Fibroblast of lung (primary cell): Measurements from ENCODE around the gene MTMR3. TPM values are rescaled to one million over a fixed set of nuclear protein-coding genes. Genes with fewer than 3 reads are reported as not detected.

Source experiments
- DNase-seq, 2 donors: peaks; one replicate each; pipeline versions ENCODE4 v3.0.0 to v3.0.0-alpha.2; 2010; ENCODE audit warnings: low read depth in 2 of 2
- H2AFZ ChIP-seq: 2 replicates; pipeline ENCODE4 v1.5.1; 2012; ENCODE audit warnings: low read length, control low read depth, inconsistent platforms
- H3K27ac ChIP-seq: 2 replicates; pipeline ENCODE4 v1.5.1; 2011; ENCODE audit warnings: low read length, control low read depth; ENCODE audit not compliant: insufficient read depth
- H3K27me3 ChIP-seq: 2 replicates; pipeline ENCODE4 v1.5.1; 2011; ENCODE audit warnings: mild to moderate bottlenecking, low read length; ENCODE audit not compliant: control insufficient read depth, insufficient read depth
- H3K36me3 ChIP-seq: 2 replicates; pipeline ENCODE4 v1.5.1; 2011; ENCODE audit warnings: low read length; ENCODE audit not compliant: control insufficient read depth, insufficient read depth
- H3K4me1 ChIP-seq: 2 replicates; pipeline ENCODE4 v1.5.1; 2011; ENCODE audit warnings: low read length; ENCODE audit not compliant: control insufficient read depth, insufficient read depth; ENCODE audit errors: extremely low read depth
- H3K4me2 ChIP-seq: 2 replicates; pipeline ENCODE4 v1.5.1; 2011; ENCODE audit warnings: low read length, control low read depth; ENCODE audit not compliant: insufficient read depth; ENCODE audit errors: extremely low read depth
- H3K4me3 ChIP-seq, 4 experiments: fragments of 200-600 bp in 1 of 4; sonication (generic) in 1 of 4; replicated peaks in 1 of 4; 2 replicates each; pipeline ENCODE4 v1.5.1; 2011 to 2016; ENCODE audit warnings: low read length in 4 of 4, low read depth in 3 of 4, mild to moderate bottlenecking in 3 of 4, control low read depth in 2 of 4, inconsistent platforms in 1 of 4, mixed read lengths in 1 of 4; ENCODE audit not compliant: insufficient read depth in 1 of 4; ENCODE audit errors: control extremely low read depth in 1 of 4
- H3K79me2 ChIP-seq: 2 replicates; pipeline ENCODE4 v1.5.1; 2012; ENCODE audit warnings: mild to moderate bottlenecking, low read length, inconsistent platforms; ENCODE audit not compliant: control insufficient read depth, insufficient read depth
- H3K9ac ChIP-seq: 2 replicates; pipeline ENCODE4 v1.5.1; 2011; ENCODE audit warnings: mild to moderate bottlenecking, low read length, control low read depth; ENCODE audit not compliant: insufficient read depth
- H3K9me3 ChIP-seq: 2 replicates; pipeline ENCODE4 v1.5.1; 2012; ENCODE audit warnings: low read depth, low read length; ENCODE audit not compliant: control insufficient read depth, insufficient read depth
- H4K20me1 ChIP-seq: 2 replicates; pipeline ENCODE4 v1.5.1; 2011; ENCODE audit warnings: low read length; ENCODE audit not compliant: control insufficient read depth, insufficient read depth; ENCODE audit errors: extremely low read depth
- CTCF ChIP-seq, 2 donors: IDR thresholded peaks in 1 of 2; conservative IDR thresholded peaks in 1 of 2; 1 replicate in 1 of 2; 2 replicates in 1 of 2; pipeline ENCODE4 v1.5.1; 2011 to 2012; ENCODE audit warnings: low read length in 2 of 2, control low read depth in 1 of 2, inconsistent platforms in 1 of 2, low read depth in 1 of 2, mild to moderate bottlenecking in 1 of 2
- EZH2 ChIP-seq: IDR thresholded peaks from 2 replicates; pipeline ENCODE4 v1.5.1; 2012; ENCODE audit warnings: low read length, control low read depth, mild to moderate bottlenecking; ENCODE audit errors: missing control alignments
- polyA plus RNA-seq, 2 donors: library from polyadenylated mRNA; depleted of rRNA in 1 of 2; stranded (reverse) in 1 of 2; unstranded in 1 of 2; fragments of >200 nt; gene quantifications; 2 replicates each; pipeline ENCODE4 v1.2.1, GENCODE V29; 2011 to 2012; ENCODE audit warnings: missing spikeins in 1 of 2
- total RNA-seq: library from RNA; depleted of rRNA; stranded (reverse); fragments of >200 nt; gene quantifications from 2 replicates; pipeline ENCODE4 v1.2.1, GENCODE V29; 2014

Gene MTMR3
- total and polyA plus RNA-seq, 2 donors (not counting 1 experiment from before 2014, with no cell fraction given): 15.0 to 31.2 TPM

GRCh38 chr22:30031328-30031727, 148.4 kb downstream of the MTMR3 start:
- Histone ChIP-seq H4K20me1 (no peaks in the 10 kb centered on the region), H3K27me3 (no peaks in the 10 kb centered on the region), H3K36me3 (peaks cover 2% of the 10 kb centered on the region), H3K9ac (no peak overlapping the region), H3K9me3 (no peaks in the 10 kb centered on the region), H3K4me1 (no peaks in the 10 kb centered on the region), H3K4me2 (no peak overlapping the region), H3K4me3 (no peak overlapping the region), H2AFZ (no peak overlapping the region), H3K79me2 (no peaks in the 10 kb centered on the region), H3K27ac (no peak overlapping the region)
- no peak for DNase-seq
- TF ChIP-seq EZH2: no peak
- no peak for TF ChIP-seq CTCF (conservative IDR thresholded peaks at IDR 0.05 in 1 of 2, IDR thresholded peaks at IDR 0.05 in 1 of 2; ENCODE audit: low read depth in 1 of 2, low read length in 2 of 2)

GRCh38 chr22:30031764-30032455, 148.9 kb downstream of the MTMR3 start:
- Histone ChIP-seq H3K9ac (no peak overlapping the region), H3K4me3 (no peak overlapping the region), H2AFZ (no peak overlapping the region), H3K4me2 (no peak overlapping the region), H3K36me3 (peaks cover 2% of the 10 kb centered on the region), H3K27ac (no peak overlapping the region), H4K20me1 (no peaks in the 10 kb centered on the region), H3K9me3 (no peaks in the 10 kb centered on the region), H3K27me3 (no peaks in the 10 kb centered on the region), H3K79me2 (no peaks in the 10 kb centered on the region), H3K4me1 (no peaks in the 10 kb centered on the region)
- DNase-seq: no peak
- no peak for TF ChIP-seq EZH2

- Histone ChIP-seq H3K79me2 (no peaks in the 10 kb centered on the region), H3K36me3 (no peaks in the 10 kb centered on the region), H2AFZ (no peak overlapping the region), H4K20me1 (no peaks in the 10 kb centered on the region), H3K27me3 (no peaks in the 10 kb centered on the region), H3K4me2 (no peak overlapping the region), H3K27ac (no peak overlapping the region), H3K4me3 (no peak overlapping the region), H3K9ac (no peak overlapping the region), H3K9me3 (no peaks in the 10 kb centered on the region), H3K4me1 (peaks cover under 1% of the 10 kb centered on the region)
- no peak for TF ChIP-seq CTCF (conservative IDR thresholded peaks at IDR 0.05 in 1 of 2, IDR thresholded peaks at IDR 0.05 in 1 of 2; ENCODE audit: low read depth in 1 of 2, low read length in 2 of 2)
- TF ChIP-seq EZH2: no peak
- no peak for DNase-seq
Measured at GRCh38 chr22:30033137-30033536, 150.2 kb downstream of the MTMR3 start.
